SK-N-SH (cell line): ENCODE results near the gene PARD3. TPM values are rescaled to one million over a fixed set of nuclear protein-coding genes. Genes with fewer than 3 reads are reported as not detected.
A peak's percentile ranks its signal among the peaks of the same experiment; 100 is the strongest.

Experiments
- CTCF ChIA-PET: fragments of 300-600, 350-600 bp; formaldehyde crosslinking; extraction: SDS; loops from one replicate; lab custom pipeline; 2021; lab: Yijun Ruan, JAX
- POLR2A ChIA-PET: fragments of 350-600 bp; sonication (Branson Sonifier 250); formaldehyde crosslinking; extraction: SDS; loops from one replicate; lab custom pipeline; 2020; ENCODE audit warnings: antibody characterized with exemption, inconsistent platforms; lab: Yijun Ruan, JAX
- DNase-seq: peaks from one replicate; pipeline ENCODE4 v3.0.0; 2012
- H2AFZ ChIP-seq: fragments of 200-600 bp; sonication (generic); 2 replicates; pipeline ENCODE4 v1.8.1; 2016; ENCODE audit warnings: antibody characterized with exemption, mild to moderate bottlenecking, low read depth
- H3F3A ChIP-seq: fragments of 200-600 bp; sonication (generic); replicated peaks from 2 replicates; pipeline ENCODE3; 2016; ENCODE audit warnings: antibody characterized with exemption, mild to moderate bottlenecking; ENCODE audit not compliant: insufficient read depth
- H3K27ac ChIP-seq, 2 experiments: fragments of 200-500 bp in 1 of 2; fragments of 200-600 bp in 1 of 2; sonication (Bioruptor generic) in 1 of 2; sonication (generic), shearing (Covaris generic) in 1 of 2; 2 replicates each; pipeline versions ENCODE4 v1.5.1 to v1.6.1; 2014 to 2016; ENCODE audit warnings: low read depth in 2 of 2, inconsistent platforms in 1 of 2, low read length in 1 of 2, mild to moderate bottlenecking in 1 of 2, mixed read lengths in 1 of 2
- H3K27me3 ChIP-seq: fragments of 200-600 bp; sonication (generic), shearing (Covaris generic); 2 replicates; pipeline ENCODE4 v1.6.1; 2016; ENCODE audit warnings: mixed run types; ENCODE audit not compliant: insufficient read depth
- H3K36me3 ChIP-seq, 2 experiments: fragments of 200-500 bp in 1 of 2; fragments of 200-600 bp in 1 of 2; sonication (Bioruptor generic) in 1 of 2; sonication (generic) in 1 of 2; replicated peaks in 1 of 2; 2 replicates each; pipeline versions ENCODE3 to v1.5.1; 2014 to 2016; ENCODE audit warnings: low read length in 1 of 2, mild to moderate bottlenecking in 1 of 2; ENCODE audit not compliant: insufficient read depth in 2 of 2, control insufficient read depth in 1 of 2
- H3K4me1 ChIP-seq, 2 experiments: fragments of 200-500 bp in 1 of 2; fragments of 200-600 bp in 1 of 2; sonication (Bioruptor generic) in 1 of 2; sonication (generic), shearing (Covaris generic) in 1 of 2; 2 replicates each; pipeline versions ENCODE4 v1.5.1 to v1.6.1; 2014 to 2016; ENCODE audit warnings: low read depth in 1 of 2, low read length in 1 of 2, mixed run types in 1 of 2; ENCODE audit not compliant: insufficient read depth in 2 of 2, control insufficient read depth in 1 of 2
- H3K4me2 ChIP-seq: fragments of 200-600 bp; sonication (generic), shearing (Covaris generic); 2 replicates; pipeline ENCODE4 v1.6.1; 2017; ENCODE audit warnings: mixed run types
- H3K4me3 ChIP-seq, 2 experiments: fragments of 200-500 bp in 1 of 2; fragments of 200-600 bp in 1 of 2; sonication (Bioruptor generic) in 1 of 2; sonication (generic), shearing (Covaris generic) in 1 of 2; 2 replicates each; pipeline versions ENCODE4 v1.5.1 to v1.8.1; 2014 to 2016; ENCODE audit warnings: low read depth in 2 of 2, inconsistent platforms in 1 of 2, low read length in 1 of 2, mild to moderate bottlenecking in 1 of 2, mixed read lengths in 1 of 2, moderate library complexity in 1 of 2
- H3K79me2 ChIP-seq: fragments of 200-600 bp; sonication (generic); 2 replicates; pipeline ENCODE4 v1.8.1; 2017; ENCODE audit warnings: mild to moderate bottlenecking; ENCODE audit not compliant: insufficient read depth
- H3K9ac ChIP-seq: fragments of 200-600 bp; sonication (generic); 2 replicates; pipeline ENCODE4 v1.6.1; 2017; ENCODE audit warnings: mixed run types
- H3K9me2 ChIP-seq: fragments of 200-600 bp; sonication (generic); 2 replicates; pipeline ENCODE4 v1.6.1; 2017; ENCODE audit warnings: mixed run types
- H3K9me3 ChIP-seq: fragments of 200-600 bp; sonication (generic); 2 replicates; pipeline ENCODE4 v1.6.1; 2017; ENCODE audit warnings: mixed run types, mild to moderate bottlenecking, moderate library complexity
- H4K20me1 ChIP-seq: fragments of 200-600 bp; sonication (generic); 2 replicates; pipeline ENCODE4 v1.6.1; 2017; ENCODE audit warnings: mild to moderate bottlenecking, mixed run types; ENCODE audit not compliant: insufficient read depth
- CHD2 ChIP-seq: fragments of 150-350 bp; IDR thresholded peaks from 2 replicates; pipeline ENCODE4 v1.6.1; 2018; ENCODE audit warnings: low read length; ENCODE audit not compliant: partially characterized antibody
- ELF1 ChIP-seq: IDR thresholded peaks from 2 replicates; pipeline ENCODE4 v1.4.0; 2012
- FOSL2 ChIP-seq: IDR thresholded peaks from 2 replicates; pipeline ENCODE4 v1.4.0; 2012; ENCODE audit warnings: low read depth, mild to moderate bottlenecking, moderate library complexity, borderline replicate concordance
- JUND ChIP-seq: IDR thresholded peaks from 2 replicates; pipeline ENCODE4 v1.4.0; 2012
- MXI1 ChIP-seq: IDR thresholded peaks from 2 replicates; pipeline ENCODE4 v1.6.1; 2012; ENCODE audit warnings: mild to moderate bottlenecking, low read depth, low read length, improper control_type of control experiment
- PBX3 ChIP-seq: IDR thresholded peaks from 2 replicates; pipeline ENCODE4; 2012
- POLR2AphosphoS5 ChIP-seq: IDR thresholded peaks from 2 replicates; pipeline ENCODE4 v1.6.1; 2012; ENCODE audit warnings: low read depth, low read length
- RCOR1 ChIP-seq: fragments of 150-350 bp; IDR thresholded peaks from 2 replicates; pipeline ENCODE4 v1.6.1; 2017; ENCODE audit warnings: antibody characterized with exemption, low read length
- SMC3 ChIP-seq: IDR thresholded peaks from 2 replicates; pipeline ENCODE4 v1.6.1; 2012; ENCODE audit warnings: low read depth, low read length, improper control_type of control experiment
- TCF12 ChIP-seq: IDR thresholded peaks from 2 replicates; pipeline ENCODE4 v1.4.0; 2012
- USF2 ChIP-seq: fragments of 150-350 bp; IDR thresholded peaks from 2 replicates; pipeline ENCODE4 v1.6.1; 2017; ENCODE audit warnings: antibody characterized with exemption, low read length, low read depth, borderline replicate concordance
- YY1 ChIP-seq: IDR thresholded peaks from 2 replicates; pipeline ENCODE4 v1.4.0; 2012; ENCODE audit warnings: low read depth, mild to moderate bottlenecking
- WGBS: methylation state at CpG from one replicate; pipeline ENCODE4 v1.1.6; 2017; ENCODE audit warnings: low lambda C conversion rate; 5-methylcytosine and 5-hydroxymethylcytosine counted together
- polyA plus RNA-seq, 3 experiments: library from polyadenylated mRNA; depleted of rRNA; stranded (reverse); fragments of >200 nt; gene quantifications; 2 replicates each; pipeline ENCODE4 v1.2.3, GENCODE V29; 2012
- TF ChIP-seq, protein P1 (sequence below): IDR thresholded peaks from 2 replicates; pipeline ENCODE4 v1.4.0; 2012; ENCODE audit warnings: low read depth, borderline replicate concordance

Gene PARD3
- polyA plus RNA-seq, 1 of the 3 experiments (the other 2 are of a cell fraction) = 29.4 TPM

- Histone ChIP-seq H3K9me2 (no peaks in the 10 kb centered on the region), H3K4me3 (no peak overlapping the region)
Measured at GRCh38 chr10:34740321-34740720, 74.8 kb downstream of the PARD3 start.

DNA sequence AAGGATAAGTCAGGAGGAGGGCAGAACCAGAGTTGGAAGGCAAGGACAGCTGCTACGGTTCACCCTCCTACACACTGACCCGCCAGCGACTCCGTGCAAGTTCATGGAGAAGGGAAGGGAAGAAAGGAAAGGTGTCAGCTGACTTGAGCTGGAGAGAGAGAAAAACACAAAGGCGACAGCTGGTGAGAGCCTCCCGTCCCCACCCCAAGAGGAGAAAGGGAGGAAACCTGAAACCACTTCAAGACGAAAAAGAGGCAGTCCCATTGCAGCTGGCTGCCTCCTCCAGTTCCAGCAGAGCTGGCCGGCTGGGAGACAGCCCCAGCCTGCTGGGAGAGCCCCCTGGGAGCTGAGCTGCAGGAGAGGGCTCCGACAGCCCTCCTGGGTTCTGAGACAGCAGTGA lies 75.2 kb downstream of the PARD3 start:
- H3K4me2 ChIP-seq = peak overlapping the region; percentile 46; the same call in 1 of the 2 replicates
- CTCF ChIA-PET = interaction anchor here (1.2 to 2.1 kb wide), 3 partner anchors 9 to 16 kb away, joined by 3 to 14 read pairs (median 8); no protein-coding TSS in a partner anchor
- 51% methylated on average over 7 of the region's 9 CpGs for WGBS
- no peaks in the 10 kb centered on the region for H3K9me3 ChIP-seq
- no peak overlapping the region for H3K4me3 ChIP-seq
- H3K79me2 ChIP-seq = peaks cover 93% of the 10 kb centered on the region
- no peaks in the 10 kb centered on the region for H3K27me3 ChIP-seq
- H3K4me1 ChIP-seq = peaks cover 10 to 38% of the 10 kb centered on the region in 2 experiments; a peak in 2 of 4 replicates
- POLR2A ChIA-PET = no interaction called here
- peak; percentile 34; the same call in 1 of the 2 replicates for TF ChIP-seq TCF12
- TF ChIP-seq, protein P1, sequence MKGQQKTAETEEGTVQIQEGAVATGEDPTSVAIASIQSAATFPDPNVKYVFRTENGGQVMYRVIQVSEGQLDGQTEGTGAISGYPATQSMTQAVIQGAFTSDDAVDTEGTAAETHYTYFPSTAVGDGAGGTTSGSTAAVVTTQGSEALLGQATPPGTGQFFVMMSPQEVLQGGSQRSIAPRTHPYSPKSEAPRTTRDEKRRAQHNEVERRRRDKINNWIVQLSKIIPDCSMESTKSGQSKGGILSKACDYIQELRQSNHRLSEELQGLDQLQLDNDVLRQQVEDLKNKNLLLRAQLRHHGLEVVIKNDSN = peak; percentile 53; the same call in 1 of the 2 replicates
- TF ChIP-seq ELF1 = no peak
- no peak for TF ChIP-seq CHD2
- no peak for TF ChIP-seq MXI1
- no peak for TF ChIP-seq USF2
- TF ChIP-seq YY1 = no peak
- no peak for TF ChIP-seq RCOR1
- TF ChIP-seq PBX3 = peak; percentile 13; the same call in 1 of the 2 replicates
- TF ChIP-seq JUND = no peak
- no peak for TF ChIP-seq FOSL2
- TF ChIP-seq, all 33 proteins: peak for 3
- H3K9ac ChIP-seq = no peak overlapping the region
- DNase-seq = no peak
- no peaks in the 10 kb centered on the region for H3K36me3 ChIP-seq
- H2AFZ ChIP-seq = no peak overlapping the region
- no peaks in the 10 kb centered on the region for H3K9me2 ChIP-seq
- H3F3A ChIP-seq = peaks cover 5% of the 10 kb centered on the region
- H4K20me1 ChIP-seq = peaks cover 21% of the 10 kb centered on the region; the same call in 1 of the 2 replicates
- H3K27ac ChIP-seq = peak overlapping the region; percentile 21 to 43; a peak in 1 of 4 replicates

More at GRCh38 chr10:34740321-34740720, 74.8 kb downstream of the PARD3 start:
- no peaks in the 10 kb centered on the region for H3K27me3 ChIP-seq
- H2AFZ ChIP-seq = no peak overlapping the region
- peak overlapping the region; percentile 46; the same call in 1 of the 2 replicates for H3K4me2 ChIP-seq
- WGBS = 87% methylated on average over 5 of the region's 5 CpGs
- no peaks in the 10 kb centered on the region for H3K36me3 ChIP-seq
- CTCF ChIA-PET = interaction anchor here (1.2 to 1.3 kb wide), 2 partner anchors 9 to 16 kb away, joined by 3 to 8 read pairs; no protein-coding TSS in a partner anchor
- peak overlapping the region in 1 of 2 experiments; percentile 21; a peak in 1 of 4 replicates for H3K27ac ChIP-seq
- peaks cover 5% of the 10 kb centered on the region for H3F3A ChIP-seq
- H3K79me2 ChIP-seq = peaks cover 93% of the 10 kb centered on the region
- H3K9ac ChIP-seq = no peak overlapping the region
- TF ChIP-seq, protein P1 = no peak
- TF ChIP-seq USF2 = no peak
- TF ChIP-seq SMC3 = no peak
- no peak for TF ChIP-seq POLR2AphosphoS5
- TF ChIP-seq, all 33 proteins: peak for 0
- Histone ChIP-seq H3K9me3 (no peaks in the 10 kb centered on the region), H4K20me1 (peaks cover 21% of the 10 kb centered on the region; the same call in 1 of the 2 replicates), H3K4me1 (peaks cover 10 to 39% of the 10 kb centered on the region in 2 experiments; a peak in 2 of 4 replicates)
- no peak for DNase-seq
- POLR2A ChIA-PET = interaction anchor here (0.6 kb wide), 1 partner anchor 80 kb away, joined by 4 read pairs; no protein-coding TSS in a partner anchor
